ENCODE data around the gene RTCA. TPM values are rescaled to one million over a fixed set of nuclear protein-coding genes. Genes with fewer than 3 reads are reported as not detected.

RTCA gene
- polyA plus RNA-seq, 1 donor from 2014 or later, result 95.2 TPM

DNA sequence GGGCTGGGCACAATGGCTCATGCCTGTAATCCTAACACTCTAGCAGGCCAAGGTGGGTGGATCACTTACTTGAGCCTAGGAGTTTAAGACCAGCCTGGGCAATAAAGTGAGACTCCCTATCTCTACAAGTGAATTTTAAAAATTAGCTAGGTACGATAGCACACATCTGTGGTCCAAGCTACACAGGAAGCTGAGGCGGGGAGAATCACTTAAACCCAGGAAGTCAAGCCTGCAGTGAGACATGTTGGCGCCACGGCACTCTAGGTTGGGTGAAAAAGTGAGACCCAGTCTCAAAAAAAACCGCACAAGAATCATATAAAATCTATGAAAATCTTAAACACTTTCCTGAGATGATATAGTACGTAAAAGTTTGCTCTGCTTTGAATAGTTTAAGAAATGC is 46.6 kb upstream of the RTCA start:
- Histone ChIP-seq H3K9me2 (ENCODE audit: insufficient read depth, low read length) (no peaks in the 10 kb centered on the region), H4K20me1 (ENCODE audit: insufficient read depth) (no peaks in the 10 kb centered on the region), H3K4me2 (ENCODE audit: low read length) (no peak overlapping the region), H3K27me3 (ENCODE audit: insufficient read depth, low read depth, low read length) (no peaks in the 10 kb centered on the region), H3F3A (ENCODE audit: insufficient read depth, low read length, poor library complexity, severe bottlenecking) (no peaks in the 10 kb centered on the region), H3K4me3 (ENCODE audit: low read length) (no peak overlapping the region), H3K27ac (ENCODE audit: low read length) (no peak overlapping the region), H3K9me3 (ENCODE audit: low read length) (no peaks in the 10 kb centered on the region), H3K9ac (ENCODE audit: low read length) (no peak overlapping the region), H3K36me3 (ENCODE audit: insufficient read depth, low read length) (peaks cover 5% of the 10 kb centered on the region), H2AFZ (ENCODE audit: low read depth, low read length) (no peak overlapping the region), H3K79me2 (replicated peaks; ENCODE audit: insufficient read depth, low read length) (no peaks in the 10 kb centered on the region)
- TF ChIP-seq MXI1 (conservative IDR thresholded peaks at IDR 0.05; ENCODE audit: poor library complexity, severe bottlenecking) (no peak), POLR2AphosphoS5 (IDR thresholded peaks at IDR 0.05) (no peak)
- TF ChIP-seq, protein P1, sequence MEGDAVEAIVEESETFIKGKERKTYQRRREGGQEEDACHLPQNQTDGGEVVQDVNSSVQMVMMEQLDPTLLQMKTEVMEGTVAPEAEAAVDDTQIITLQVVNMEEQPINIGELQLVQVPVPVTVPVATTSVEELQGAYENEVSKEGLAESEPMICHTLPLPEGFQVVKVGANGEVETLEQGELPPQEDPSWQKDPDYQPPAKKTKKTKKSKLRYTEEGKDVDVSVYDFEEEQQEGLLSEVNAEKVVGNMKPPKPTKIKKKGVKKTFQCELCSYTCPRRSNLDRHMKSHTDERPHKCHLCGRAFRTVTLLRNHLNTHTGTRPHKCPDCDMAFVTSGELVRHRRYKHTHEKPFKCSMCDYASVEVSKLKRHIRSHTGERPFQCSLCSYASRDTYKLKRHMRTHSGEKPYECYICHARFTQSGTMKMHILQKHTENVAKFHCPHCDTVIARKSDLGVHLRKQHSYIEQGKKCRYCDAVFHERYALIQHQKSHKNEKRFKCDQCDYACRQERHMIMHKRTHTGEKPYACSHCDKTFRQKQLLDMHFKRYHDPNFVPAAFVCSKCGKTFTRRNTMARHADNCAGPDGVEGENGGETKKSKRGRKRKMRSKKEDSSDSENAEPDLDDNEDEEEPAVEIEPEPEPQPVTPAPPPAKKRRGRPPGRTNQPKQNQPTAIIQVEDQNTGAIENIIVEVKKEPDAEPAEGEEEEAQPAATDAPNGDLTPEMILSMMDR (IDR thresholded peaks at IDR 0.05; ENCODE audit: poor library complexity, severe bottlenecking), result no peak

GRCh38 chr1:100219883-100220282 is 46.1 kb upstream of the RTCA start:
- Histone ChIP-seq H3K27ac (ENCODE audit: low read length) (no peak overlapping the region), H3K4me3 (ENCODE audit: low read length) (no peak overlapping the region), H3K79me2 (replicated peaks; ENCODE audit: insufficient read depth, low read length) (no peaks in the 10 kb centered on the region), H3K9me2 (ENCODE audit: insufficient read depth, low read length) (no peaks in the 10 kb centered on the region), H3K36me3 (ENCODE audit: insufficient read depth, low read length) (peaks cover 5% of the 10 kb centered on the region), H3K27me3 (ENCODE audit: insufficient read depth, low read depth, low read length) (no peaks in the 10 kb centered on the region), H4K20me1 (ENCODE audit: insufficient read depth) (no peaks in the 10 kb centered on the region), H3K9me3 (ENCODE audit: low read length) (no peaks in the 10 kb centered on the region), H3K4me2 (ENCODE audit: low read length) (no peak overlapping the region), H2AFZ (ENCODE audit: low read depth, low read length) (no peak overlapping the region), H3F3A (ENCODE audit: insufficient read depth, low read length, poor library complexity, severe bottlenecking) (no peaks in the 10 kb centered on the region), H3K9ac (ENCODE audit: low read length) (no peak overlapping the region)
- TF ChIP-seq SMC3 (conservative IDR thresholded peaks at IDR 0.05; ENCODE audit: poor library complexity) (no peak), RAD21 (conservative IDR thresholded peaks at IDR 0.05) (no peak), EP300 (conservative IDR thresholded peaks at IDR 0.05; ENCODE audit: poor library complexity, severe bottlenecking) (no peak)
- TF ChIP-seq, protein P1 (IDR thresholded peaks at IDR 0.05; ENCODE audit: poor library complexity, severe bottlenecking), result no peak

DNA sequence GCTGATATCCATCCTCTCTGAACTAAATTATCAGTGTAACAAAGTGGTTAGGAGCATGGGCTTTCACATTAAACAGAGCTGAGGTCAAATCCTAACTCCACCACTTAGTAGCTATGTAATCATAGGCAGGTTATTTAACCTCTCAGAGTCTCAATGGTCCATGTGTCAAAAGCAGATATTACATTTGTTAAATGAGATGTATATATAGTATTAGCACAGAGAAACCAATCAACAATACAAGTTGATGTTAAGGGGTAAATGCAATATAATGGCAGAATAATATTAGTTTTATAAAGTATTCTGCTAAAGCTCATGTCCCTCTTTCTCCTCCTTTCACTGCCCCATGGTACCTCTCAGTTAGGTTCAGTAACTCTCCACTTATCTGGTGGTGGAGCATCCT is 43.6 kb upstream of the RTCA start:
- H4K20me1 ChIP-seq (ENCODE audit: insufficient read depth), result no peaks in the 10 kb centered on the region
- H3F3A ChIP-seq (ENCODE audit: insufficient read depth, low read length, poor library complexity, severe bottlenecking), result no peaks in the 10 kb centered on the region
- no peak for TF ChIP-seq EP300 (conservative IDR thresholded peaks at IDR 0.05; ENCODE audit: poor library complexity, severe bottlenecking)
- TF ChIP-seq RAD21 (conservative IDR thresholded peaks at IDR 0.05), result no peak
- TF ChIP-seq POLR2AphosphoS5 (IDR thresholded peaks at IDR 0.05), result no peak
- no peak overlapping the region for H3K4me3 ChIP-seq (ENCODE audit: low read length)
- H3K27ac ChIP-seq (ENCODE audit: low read length), result no peak overlapping the region
- no peaks in the 10 kb centered on the region for H3K9me2 ChIP-seq (ENCODE audit: insufficient read depth, low read length)
- H3K79me2 ChIP-seq (replicated peaks; ENCODE audit: insufficient read depth, low read length), result no peaks in the 10 kb centered on the region
- H2AFZ ChIP-seq (ENCODE audit: low read depth, low read length), result no peak overlapping the region
- no peaks in the 10 kb centered on the region for H3K27me3 ChIP-seq (ENCODE audit: insufficient read depth, low read depth, low read length)
- H3K36me3 ChIP-seq (ENCODE audit: insufficient read depth, low read length), result peaks cover 4% of the 10 kb centered on the region
- no peaks in the 10 kb centered on the region for H3K9me3 ChIP-seq (ENCODE audit: low read length)
- H3K9ac ChIP-seq (ENCODE audit: low read length), result no peak overlapping the region
- H3K4me2 ChIP-seq (ENCODE audit: low read length), result no peak overlapping the region

All from neural cell (in vitro differentiated cells).